ENCODE data around the gene FAM168A. TPM values are rescaled to one million over a fixed set of nuclear protein-coding genes. Genes with fewer than 3 reads are reported as not detected.

The FAM168A gene
- total RNA-seq, 1 experiment from 2014 or later: 25.9 TPM

GRCh38 chr11:73361953-73362776 lies 235.7 kb downstream of the FAM168A start:
- CTCF ChIA-PET: interaction anchor here (0.9 to 6.5 kb wide), 29 partner anchors 8 to 299 kb away, joined by 3 to 124 read pairs (median 6); partner anchors contain the start of gene ARHGEF17
- ATAC-seq: peak; percentile 94
- Mint-ChIP-seq H3K27ac (peak overlapping the region; percentile 63), H3K4me1 (peaks cover 8% of the 10 kb centered on the region), H3K9me3 (no peaks in the 10 kb centered on the region), H3K27me3 (ENCODE audit: low read depth) (peaks cover 7% of the 10 kb centered on the region), H3K4me3 (peak overlapping the region; percentile 57), H3K36me3 (no peaks in the 10 kb centered on the region)
- peak; percentile 94 for DNase-seq (ENCODE audit: low spot score)
- POLR2A ChIA-PET: interaction anchor here (0.5 to 1.2 kb wide), 3 partner anchors 27 to 1130 kb away, joined by 3 to 5 read pairs (median 3); no protein-coding TSS in a partner anchor
- TF ChIP-seq ZSCAN18 (CRISPR knock-in tag; IDR thresholded peaks at IDR 0.05): no peak
- 0 out of 2 replicates have a peak, but pooled peaks have one; percentile 30 for TF ChIP-seq ZNF121 (CRISPR knock-in tag; IDR thresholded peaks at IDR 0.05)
- no peak for TF ChIP-seq USF1 (CRISPR knock-in tag; IDR thresholded peaks at IDR 0.05)
- TF ChIP-seq ZBTB21 (CRISPR knock-in tag; IDR thresholded peaks at IDR 0.05; ENCODE audit: borderline replicate concordance): peak; percentile 61; the same call in 1 of the 2 replicates
- TF ChIP-seq NR2C2 (CRISPR knock-in tag; IDR thresholded peaks at IDR 0.05): no peak
- no peak for TF ChIP-seq FOXP4 (CRISPR knock-in tag; IDR thresholded peaks at IDR 0.05)
- peak; percentile 47; the same call in 1 of the 2 replicates for TF ChIP-seq ARID4B (CRISPR knock-in tag; IDR thresholded peaks at IDR 0.05; ENCODE audit: borderline replicate concordance)
- TF ChIP-seq PREB (CRISPR knock-in tag; IDR thresholded peaks at IDR 0.05; ENCODE audit: borderline replicate concordance): no peak
- no peak for TF ChIP-seq AR (CRISPR knock-in tag; IDR thresholded peaks at IDR 0.05)
- TF ChIP-seq CDX4 (CRISPR knock-in tag; IDR thresholded peaks at IDR 0.05; ENCODE audit: borderline replicate concordance): no peak
- TF ChIP-seq MAX (CRISPR knock-in tag; IDR thresholded peaks at IDR 0.05): peak; percentile 76; the same call in 1 of the 2 replicates
- TF ChIP-seq E2F5 (CRISPR knock-in tag; IDR thresholded peaks at IDR 0.05): 0 out of 2 replicates have a peak, but pooled peaks have one; percentile 70
- 0 out of 2 replicates have a peak, but pooled peaks have one; percentile 61 for TF ChIP-seq ATF1 (CRISPR knock-in tag; IDR thresholded peaks at IDR 0.05)
- no peak for TF ChIP-seq FOXK1 (CRISPR knock-in tag; IDR thresholded peaks at IDR 0.05)
- TF ChIP-seq SP1 (CRISPR knock-in tag; conservative IDR thresholded peaks at IDR 0.05): peak; percentile 96
- no peak for TF ChIP-seq CREB1 (CRISPR knock-in tag; IDR thresholded peaks at IDR 0.05)
- TF ChIP-seq ZNF416 (CRISPR knock-in tag; IDR thresholded peaks at IDR 0.05): no peak
- peak; percentile 65; the same call in 1 of the 2 replicates for TF ChIP-seq CREM (CRISPR knock-in tag; IDR thresholded peaks at IDR 0.05)
